ENCODE measurements around the gene WNT2.

WNT2 gene

DNA sequence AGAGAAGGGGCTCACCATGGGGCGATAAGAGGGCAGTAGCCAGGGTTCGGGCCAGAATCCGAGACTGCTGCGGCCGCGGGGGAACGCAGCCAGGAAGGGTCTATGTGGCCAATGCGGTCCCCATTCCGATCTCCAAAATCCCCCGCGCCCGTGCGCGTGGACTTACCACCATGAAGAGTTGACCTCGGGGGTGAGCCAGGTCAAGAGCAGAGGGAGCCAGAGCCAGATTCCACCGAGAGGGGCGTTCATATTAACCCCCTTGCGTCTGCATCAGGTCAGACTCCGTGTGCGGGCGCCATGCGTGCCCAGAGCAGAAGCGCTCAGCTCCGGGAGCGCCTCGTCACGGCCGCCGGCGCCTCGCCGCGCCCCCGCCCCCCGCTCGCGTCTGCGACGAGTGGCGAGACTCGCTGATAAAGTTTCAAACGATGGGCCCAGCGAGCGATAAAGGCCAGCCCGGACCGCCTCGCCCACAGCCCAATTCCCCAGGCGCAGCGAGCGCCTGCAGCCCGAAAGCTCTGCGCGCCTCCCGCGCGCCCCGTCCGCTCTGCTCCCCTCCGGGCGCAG is at the start of gene WNT2:
TSS of gene WNT2 (minus strand) at position 318 of the 564 bp plus-strand sequence. CDS start at position 249, 69 bp downstream.
- Histone ChIP-seq H3K9ac (ENCODE audit: low read depth, low read length) (peak within 1 kb of the TSS; percentile 25; the same call in 1 of the 2 replicates), H3K9me3 (ENCODE audit: insufficient read depth, low read depth, low read length) (no peaks in the 10 kb centered on the region), H3K36me3 (ENCODE audit: insufficient read depth, low read depth, low read length) (no peaks in the 10 kb centered on the region), H3K4me3 (ENCODE audit: low read length) (peak within 1 kb of the TSS; percentile 70), H3K4me1 (ENCODE audit: insufficient read depth, low read length) (no peaks in the 10 kb centered on the region), H3K27me3 (ENCODE audit: insufficient read depth, low read length) (peaks cover 92% of the 10 kb centered on the region), H3K27ac (ENCODE audit: low read length) (no peak within 1 kb of the TSS)

DNA sequence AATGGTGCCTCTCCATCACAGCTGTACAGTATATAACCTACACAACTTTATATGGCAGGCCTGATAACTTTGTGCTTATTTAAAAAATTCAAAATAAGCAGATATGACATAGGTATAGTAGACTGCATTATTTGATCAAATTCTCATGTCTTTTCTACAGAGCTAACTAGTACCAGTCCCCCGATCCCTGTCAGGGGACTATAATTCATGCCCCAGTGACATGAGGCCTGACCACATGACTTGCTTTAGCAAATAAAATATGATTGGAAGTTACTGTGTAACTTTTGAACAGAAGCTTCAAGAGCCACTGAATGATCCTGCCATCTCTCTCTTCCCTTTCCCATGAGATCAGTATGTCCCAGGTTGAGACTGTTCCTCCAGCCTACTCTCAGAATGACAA is 49.2 kb upstream of the WNT2 start:
- Histone ChIP-seq H3K4me1 (ENCODE audit: insufficient read depth, low read length) (no peaks in the 10 kb centered on the region), H3K36me3 (ENCODE audit: insufficient read depth, low read depth, low read length) (no peaks in the 10 kb centered on the region), H3K9me3 (ENCODE audit: insufficient read depth, low read depth, low read length) (no peaks in the 10 kb centered on the region), H3K27ac (ENCODE audit: low read length) (no peak overlapping the region), H3K27me3 (ENCODE audit: insufficient read depth, low read length) (no peaks in the 10 kb centered on the region), H3K4me3 (ENCODE audit: low read length) (no peak overlapping the region), H3K9ac (ENCODE audit: low read depth, low read length) (no peak overlapping the region)

DNA sequence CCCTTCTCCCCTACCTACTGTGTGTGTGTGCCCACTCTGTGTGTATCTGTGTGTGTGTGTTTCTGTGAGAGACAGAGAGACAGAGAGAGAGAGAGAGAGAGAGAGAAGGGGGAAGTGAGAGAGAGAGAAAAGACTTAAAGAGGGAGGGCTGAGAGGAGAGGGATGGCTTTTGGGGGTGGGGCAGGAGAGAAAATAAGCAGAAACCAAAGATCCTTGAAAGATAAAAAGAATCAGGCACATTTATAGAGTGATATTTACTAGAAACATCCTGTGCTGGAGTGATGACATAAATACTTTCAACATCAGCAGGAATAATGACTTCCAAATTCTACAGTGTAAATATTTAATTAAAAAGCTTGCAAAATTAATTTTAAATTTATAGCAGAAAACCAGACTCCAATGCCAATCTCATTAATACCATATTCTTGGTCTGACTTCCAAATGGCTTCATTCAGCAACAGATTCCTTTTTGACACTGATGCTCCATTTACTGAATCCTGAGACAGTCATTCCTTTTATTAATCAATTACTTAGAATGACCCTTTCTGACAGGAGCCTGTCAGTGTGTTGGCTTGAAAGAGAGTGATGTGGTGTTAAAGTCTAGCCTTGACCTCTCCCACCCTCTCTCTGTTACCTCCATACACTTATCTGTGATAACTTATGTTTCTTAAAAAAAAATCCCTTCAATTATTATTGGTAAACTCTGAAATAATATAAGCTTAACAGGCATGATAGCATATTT is 41.7 kb upstream of the WNT2 start:
- H3K4me1 ChIP-seq (ENCODE audit: insufficient read depth, low read length), result no peaks in the 10 kb centered on the region
- H3K9me3 ChIP-seq (ENCODE audit: insufficient read depth, low read depth, low read length), result no peaks in the 10 kb centered on the region
- no peaks in the 10 kb centered on the region for H3K27me3 ChIP-seq (ENCODE audit: insufficient read depth, low read length)
- H3K4me3 ChIP-seq (ENCODE audit: low read length), result no peak overlapping the region
- H3K9ac ChIP-seq (ENCODE audit: low read depth, low read length), result no peak overlapping the region
- no peaks in the 10 kb centered on the region for H3K36me3 ChIP-seq (ENCODE audit: insufficient read depth, low read depth, low read length)
- no peak overlapping the region for H3K27ac ChIP-seq (ENCODE audit: low read length)

DNA sequence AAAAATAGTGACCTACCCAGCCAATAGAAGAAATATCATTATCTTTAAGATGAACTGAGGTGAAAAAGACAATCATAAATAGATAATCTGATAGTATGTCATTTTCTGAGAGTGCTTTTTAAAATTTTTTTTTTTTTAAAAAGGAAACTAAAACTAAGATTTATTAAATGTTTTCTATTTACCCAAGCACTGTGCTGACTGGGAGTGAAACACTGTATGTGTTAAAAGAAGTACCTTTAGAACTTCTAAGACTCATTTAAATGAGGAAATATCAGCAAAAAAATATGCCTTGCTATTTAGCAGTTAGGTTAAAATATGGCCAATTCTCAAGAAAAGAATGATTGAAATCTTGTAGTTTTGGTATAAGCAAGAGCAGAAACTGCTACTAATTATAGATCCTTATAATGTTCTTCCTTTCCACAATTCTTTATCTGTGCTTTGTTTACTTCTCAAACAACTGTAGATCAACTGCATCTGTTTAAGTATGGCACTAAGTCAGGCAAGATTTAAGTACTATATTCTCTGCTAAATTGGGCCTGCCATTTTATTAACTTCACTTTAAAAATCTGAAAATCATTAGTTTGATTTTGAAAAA is 39.5 kb upstream of the WNT2 start:
- Histone ChIP-seq H3K4me1 (ENCODE audit: insufficient read depth, low read length) (no peaks in the 10 kb centered on the region), H3K9ac (ENCODE audit: low read depth, low read length) (no peak overlapping the region), H3K27ac (ENCODE audit: low read length) (no peak overlapping the region), H3K36me3 (ENCODE audit: insufficient read depth, low read depth, low read length) (no peaks in the 10 kb centered on the region), H3K4me3 (ENCODE audit: low read length) (no peak overlapping the region), H3K27me3 (ENCODE audit: insufficient read depth, low read length) (no peaks in the 10 kb centered on the region), H3K9me3 (ENCODE audit: insufficient read depth, low read depth, low read length) (no peaks in the 10 kb centered on the region)

DNA sequence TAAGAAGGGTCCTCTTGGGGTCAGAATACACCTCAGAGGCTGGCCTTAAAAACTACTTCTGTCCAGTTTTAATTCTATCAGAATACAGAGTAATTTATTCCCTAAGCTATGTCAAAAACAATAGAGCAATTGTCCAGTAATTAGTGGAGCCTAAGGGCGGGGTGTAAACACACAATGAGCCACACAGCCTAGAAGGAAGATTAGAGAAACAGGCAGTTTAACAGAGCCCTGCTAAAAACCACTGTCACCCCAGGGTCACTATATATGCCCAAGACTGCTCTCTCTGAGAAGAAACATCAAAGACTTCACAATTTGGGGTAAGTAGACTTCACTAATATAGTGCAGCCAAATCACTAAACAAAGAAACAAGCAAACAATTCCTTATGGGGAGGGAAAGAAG is 27.2 kb upstream of the WNT2 start:
- Histone ChIP-seq H3K9ac (ENCODE audit: low read depth, low read length) (no peak overlapping the region), H3K27me3 (ENCODE audit: insufficient read depth, low read length) (no peaks in the 10 kb centered on the region), H3K36me3 (ENCODE audit: insufficient read depth, low read depth, low read length) (no peaks in the 10 kb centered on the region), H3K9me3 (ENCODE audit: insufficient read depth, low read depth, low read length) (no peaks in the 10 kb centered on the region), H3K27ac (ENCODE audit: low read length) (no peak overlapping the region), H3K4me1 (ENCODE audit: insufficient read depth, low read length) (no peaks in the 10 kb centered on the region), H3K4me3 (ENCODE audit: low read length) (no peak overlapping the region)

DNA sequence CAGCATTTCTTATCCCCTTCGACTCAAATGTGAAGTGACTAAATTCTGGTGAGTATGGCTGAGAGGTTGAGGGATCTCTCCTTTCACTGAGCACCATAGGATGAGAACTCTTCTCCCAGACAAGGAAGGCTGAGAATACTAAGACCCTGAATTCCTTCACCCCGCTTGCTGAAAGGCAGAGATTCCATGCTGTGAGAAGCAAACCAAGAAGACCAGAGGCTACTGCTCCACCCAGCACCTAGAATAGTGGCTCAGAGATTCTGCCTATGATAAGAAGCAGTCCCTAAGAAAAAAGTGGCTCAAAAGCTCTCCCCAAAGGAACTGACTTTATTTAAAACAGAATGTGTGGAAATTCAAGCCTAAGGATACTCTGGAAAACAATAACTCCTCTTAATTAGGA is 26.7 kb upstream of the WNT2 start:
- H3K4me3 ChIP-seq (ENCODE audit: low read length), result no peak overlapping the region

DNA sequence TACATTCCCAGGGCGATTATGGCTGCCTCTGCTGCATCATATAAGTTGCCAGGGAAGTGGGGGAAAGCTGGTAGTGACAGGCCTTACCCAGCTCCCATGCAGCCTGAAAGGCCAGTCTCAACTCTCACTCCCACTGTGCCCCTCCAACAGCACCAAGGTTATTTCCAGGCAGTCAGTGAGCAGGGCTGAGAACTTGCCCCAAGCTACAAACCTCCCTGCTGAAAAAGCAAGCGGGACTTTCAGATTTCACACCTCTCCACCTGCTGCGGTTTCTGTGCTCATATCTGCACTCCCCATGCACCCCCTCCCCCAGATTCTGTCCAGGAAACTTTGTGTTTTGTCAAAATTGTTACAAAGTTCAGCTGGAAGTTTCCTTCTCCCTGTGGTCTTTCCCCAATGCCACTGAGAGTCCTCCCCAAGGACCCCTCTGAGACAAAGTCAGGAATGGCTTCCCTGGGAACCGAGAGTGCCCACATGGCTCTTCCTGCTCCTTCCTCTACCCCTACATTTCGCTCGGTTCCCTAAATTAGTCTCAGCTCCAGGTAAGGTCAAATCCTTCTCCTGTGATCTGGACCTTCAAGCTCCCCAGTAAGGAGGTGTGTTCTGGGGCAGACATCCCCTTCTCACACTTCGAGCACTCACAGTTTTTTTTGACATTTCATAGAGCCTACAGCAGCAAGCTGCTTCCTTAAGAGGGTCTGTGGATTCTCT is 25.3 kb upstream of the WNT2 start:
- Histone ChIP-seq H3K4me3 (ENCODE audit: low read length) (no peak overlapping the region), H3K9me3 (ENCODE audit: insufficient read depth, low read depth, low read length) (no peaks in the 10 kb centered on the region), H3K27me3 (ENCODE audit: insufficient read depth, low read length) (no peaks in the 10 kb centered on the region), H3K9ac (ENCODE audit: low read depth, low read length) (no peak overlapping the region), H3K4me1 (ENCODE audit: insufficient read depth, low read length) (no peaks in the 10 kb centered on the region), H3K27ac (ENCODE audit: low read length) (no peak overlapping the region), H3K36me3 (ENCODE audit: insufficient read depth, low read depth, low read length) (no peaks in the 10 kb centered on the region)

More for the DNA sequence above, 26.7 kb upstream of the WNT2 start:
- Histone ChIP-seq H3K36me3 (ENCODE audit: insufficient read depth, low read depth, low read length) (no peaks in the 10 kb centered on the region), H3K9ac (ENCODE audit: low read depth, low read length) (no peak overlapping the region), H3K4me1 (ENCODE audit: insufficient read depth, low read length) (no peaks in the 10 kb centered on the region), H3K27ac (ENCODE audit: low read length) (no peak overlapping the region), H3K9me3 (ENCODE audit: insufficient read depth, low read depth, low read length) (no peaks in the 10 kb centered on the region), H3K27me3 (ENCODE audit: insufficient read depth, low read length) (no peaks in the 10 kb centered on the region)

DNA sequence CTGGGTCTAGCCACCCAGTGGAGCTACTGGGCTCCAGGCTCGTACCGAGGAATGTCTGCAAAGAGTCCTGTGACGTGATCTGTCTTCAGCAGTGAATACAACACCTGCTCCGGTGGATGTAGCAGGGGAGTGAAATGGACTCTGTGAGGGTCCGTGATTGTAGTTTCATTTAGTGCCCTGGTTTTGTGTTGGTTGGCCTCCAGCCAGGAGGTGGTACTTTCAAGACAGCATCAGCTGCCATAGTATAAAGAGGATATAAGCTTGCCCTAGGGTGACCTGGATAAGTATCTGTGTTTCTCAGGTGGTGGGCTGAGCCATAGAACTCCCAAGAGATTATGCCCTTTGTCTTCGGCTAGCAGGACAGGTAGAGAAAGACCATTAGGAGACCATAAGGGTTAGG is 24.6 kb upstream of the WNT2 start:
- Histone ChIP-seq H3K36me3 (ENCODE audit: insufficient read depth, low read depth, low read length) (no peaks in the 10 kb centered on the region), H3K4me1 (ENCODE audit: insufficient read depth, low read length) (no peaks in the 10 kb centered on the region), H3K4me3 (ENCODE audit: low read length) (no peak overlapping the region), H3K9ac (ENCODE audit: low read depth, low read length) (no peak overlapping the region), H3K9me3 (ENCODE audit: insufficient read depth, low read depth, low read length) (no peaks in the 10 kb centered on the region), H3K27ac (ENCODE audit: low read length) (no peak overlapping the region), H3K27me3 (ENCODE audit: insufficient read depth, low read length) (no peaks in the 10 kb centered on the region)

DNA sequence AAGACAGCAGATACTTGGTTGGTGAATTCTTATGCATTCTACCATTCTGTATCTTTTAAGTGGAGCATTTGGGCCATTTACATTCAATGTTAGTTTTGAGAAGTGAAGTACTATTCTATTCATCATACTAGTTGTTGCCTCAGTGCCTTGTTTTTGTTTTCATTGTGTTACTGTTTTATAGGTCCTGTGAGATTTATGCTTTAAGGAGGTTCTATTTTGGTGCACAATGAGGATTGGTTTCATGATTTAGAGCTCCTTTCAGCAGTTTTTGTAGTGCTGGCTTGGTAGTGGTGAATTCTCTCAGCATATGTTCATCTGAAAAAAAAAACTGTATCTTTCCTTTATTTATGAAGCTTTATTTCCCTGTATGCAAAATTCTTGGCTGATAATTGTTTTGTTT is 23.3 kb upstream of the WNT2 start:
- no peaks in the 10 kb centered on the region for H3K4me1 ChIP-seq (ENCODE audit: insufficient read depth, low read length)
- H3K27me3 ChIP-seq (ENCODE audit: insufficient read depth, low read length), result no peaks in the 10 kb centered on the region
- no peaks in the 10 kb centered on the region for H3K9me3 ChIP-seq (ENCODE audit: insufficient read depth, low read depth, low read length)
- H3K27ac ChIP-seq (ENCODE audit: low read length), result no peak overlapping the region
- no peaks in the 10 kb centered on the region for H3K36me3 ChIP-seq (ENCODE audit: insufficient read depth, low read depth, low read length)
- no peak overlapping the region for H3K4me3 ChIP-seq (ENCODE audit: low read length)
- no peak overlapping the region for H3K9ac ChIP-seq (ENCODE audit: low read depth, low read length)

DNA sequence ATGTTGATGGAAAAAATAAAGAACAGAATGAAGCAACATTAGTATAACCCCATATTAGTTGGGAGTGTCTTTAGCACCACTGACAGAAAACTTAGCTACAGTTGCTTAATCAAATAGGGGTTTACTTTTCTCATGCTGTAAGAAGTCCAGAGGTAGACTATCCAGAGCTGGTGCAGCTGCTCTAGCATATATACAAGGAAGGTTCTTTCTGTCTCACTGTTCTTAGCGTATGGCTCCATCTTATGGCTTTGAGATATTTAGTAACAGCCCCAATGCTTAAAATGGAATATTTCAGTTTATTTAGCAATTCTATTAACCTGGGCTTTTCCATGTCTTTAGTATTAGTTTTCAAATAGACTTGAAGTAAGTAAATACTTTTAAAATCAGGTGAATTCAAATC is 15.2 kb upstream of the WNT2 start:
- no peak overlapping the region for H3K27ac ChIP-seq (ENCODE audit: low read length)
- no peaks in the 10 kb centered on the region for H3K4me1 ChIP-seq (ENCODE audit: insufficient read depth, low read length)
- H3K27me3 ChIP-seq (ENCODE audit: insufficient read depth, low read length), result no peaks in the 10 kb centered on the region
- H3K36me3 ChIP-seq (ENCODE audit: insufficient read depth, low read depth, low read length), result no peaks in the 10 kb centered on the region
- no peak overlapping the region for H3K4me3 ChIP-seq (ENCODE audit: low read length)
- H3K9ac ChIP-seq (ENCODE audit: low read depth, low read length), result no peak overlapping the region
- H3K9me3 ChIP-seq (ENCODE audit: insufficient read depth, low read depth, low read length), result no peaks in the 10 kb centered on the region

DNA sequence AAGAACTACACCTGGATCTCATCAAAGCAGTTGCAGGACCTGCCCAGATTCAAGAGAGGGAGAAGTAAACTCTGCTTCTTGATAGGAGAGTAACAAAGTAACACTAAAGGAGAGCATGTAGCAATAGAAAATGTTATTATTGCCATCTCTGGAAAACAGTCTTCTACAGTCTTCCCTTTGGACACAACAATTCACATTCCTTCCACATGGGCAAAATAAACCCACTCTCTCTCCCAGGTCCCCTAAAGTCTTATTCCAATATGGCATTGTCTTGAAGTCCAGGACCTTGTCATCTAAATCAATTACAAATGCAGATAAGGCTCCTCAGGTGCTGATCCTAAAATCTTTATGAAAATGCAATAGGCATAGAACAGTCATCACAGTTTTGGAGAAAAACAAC is 10.3 kb upstream of the WNT2 start:
- H3K27me3 ChIP-seq (ENCODE audit: insufficient read depth, low read length), result no peaks in the 10 kb centered on the region
- H3K36me3 ChIP-seq (ENCODE audit: insufficient read depth, low read depth, low read length), result no peaks in the 10 kb centered on the region
- no peak overlapping the region for H3K27ac ChIP-seq (ENCODE audit: low read length)
- no peaks in the 10 kb centered on the region for H3K9me3 ChIP-seq (ENCODE audit: insufficient read depth, low read depth, low read length)
- H3K4me1 ChIP-seq (ENCODE audit: insufficient read depth, low read length), result no peaks in the 10 kb centered on the region
- no peak overlapping the region for H3K4me3 ChIP-seq (ENCODE audit: low read length)
- no peak overlapping the region for H3K9ac ChIP-seq (ENCODE audit: low read depth, low read length)

DNA sequence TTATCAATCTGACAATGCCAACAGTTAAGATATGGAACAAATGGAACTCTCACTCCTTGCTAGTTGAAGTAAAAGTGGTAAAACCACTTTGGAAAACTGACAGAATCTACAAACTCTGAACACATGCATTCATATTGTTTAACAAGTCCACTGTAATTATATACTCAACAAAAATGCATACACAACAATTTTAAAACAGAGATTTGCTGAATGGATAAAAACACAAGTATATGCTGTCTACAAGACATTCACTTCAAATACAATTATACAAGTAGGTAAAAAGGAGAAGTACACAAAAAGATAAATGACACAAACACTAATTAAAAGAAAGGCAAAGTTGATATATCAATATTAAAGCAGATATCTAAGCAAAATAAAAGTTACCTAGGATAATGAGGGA is 9.2 kb upstream of the WNT2 start:
- H3K36me3 ChIP-seq (ENCODE audit: insufficient read depth, low read depth, low read length), result no peaks in the 10 kb centered on the region
- H3K9me3 ChIP-seq (ENCODE audit: insufficient read depth, low read depth, low read length), result no peaks in the 10 kb centered on the region
- H3K4me1 ChIP-seq (ENCODE audit: insufficient read depth, low read length), result no peaks in the 10 kb centered on the region
- H3K27ac ChIP-seq (ENCODE audit: low read length), result no peak overlapping the region
- H3K4me3 ChIP-seq (ENCODE audit: low read length), result no peak overlapping the region
- H3K9ac ChIP-seq (ENCODE audit: low read depth, low read length), result no peak overlapping the region
- no peaks in the 10 kb centered on the region for H3K27me3 ChIP-seq (ENCODE audit: insufficient read depth, low read length)
